ENCODE data around the gene PDE6G. TPM values are rescaled to one million over a fixed set of nuclear protein-coding genes. Genes with fewer than 3 reads are reported as not detected.

The PDE6G gene
- 1 to 10 TPM in 1 of 2 donors, under 1 TPM in 1; 0.25 to 1.2 TPM for total RNA-seq
- 1 to 10 TPM; 1.3 to 1.9 TPM for polyA plus RNA-seq

- 92% methylated on average over 15 of the region's 15 CpGs for WGBS
- H3K9me3 ChIP-seq (ENCODE audit: control insufficient read depth in 4 of 4, low read length in 3 of 4) = no peaks in the 10 kb centered on the region
- no peak within 1 kb of the TSS for H3K27ac ChIP-seq (ENCODE audit: low read depth in 1 of 2, low read length in 2 of 2)
- peaks cover 0 to 3% (median 0%) of the 10 kb centered on the region in 4 donors for H3K4me1 ChIP-seq (ENCODE audit: control insufficient read depth in 4 of 4, insufficient read depth in 4 of 4, low read length in 3 of 4)
- H3K36me3 ChIP-seq (ENCODE audit: control insufficient read depth in 4 of 4, insufficient read depth in 3 of 4, low read depth in 1 of 4, low read length in 3 of 4) = no peaks in the 10 kb centered on the region
- H3K9ac ChIP-seq (ENCODE audit: low read depth in 1 of 2, low read length in 2 of 2) = no peak within 1 kb of the TSS
- no peak within 1 kb of the TSS for H3K4me3 ChIP-seq (ENCODE audit: low read depth in 1 of 3, low read length in 3 of 3)
- no peaks in the 10 kb centered on the region for H3K27me3 ChIP-seq (ENCODE audit: control insufficient read depth in 4 of 4, insufficient read depth in 4 of 4, low read length in 3 of 4)
- DNase-seq (ENCODE audit: low spot score) = no peak
- TF ChIP-seq YY1 (IDR thresholded peaks at IDR 0.05) = no peak
- TF ChIP-seq SP1 (IDR thresholded peaks at IDR 0.05) = no peak
- no peak for TF ChIP-seq CTCF (IDR thresholded peaks at IDR 0.05; ENCODE audit: low read depth, low read length, missing input control)
- TF ChIP-seq HNF4G (IDR thresholded peaks at IDR 0.05) = no peak
- no peak for TF ChIP-seq EGR1 (IDR thresholded peaks at IDR 0.05; ENCODE audit: low read depth in 2 of 2)
- TF ChIP-seq HNF4A (conservative IDR thresholded peaks at IDR 0.05) = no peak
- TF ChIP-seq FOXA1 (IDR thresholded peaks at IDR 0.05) = no peak
- TF ChIP-seq NR2F2 (IDR thresholded peaks at IDR 0.05) = no peak
- no peak for TF ChIP-seq GABPA (IDR thresholded peaks at IDR 0.05 in 1 of 2, conservative IDR thresholded peaks at IDR 0.05 in 1 of 2)
- no peak for TF ChIP-seq JUND (IDR thresholded peaks at IDR 0.05)
- TF ChIP-seq MAX (IDR thresholded peaks at IDR 0.05) = no peak
- no peak for TF ChIP-seq TAF1 (conservative IDR thresholded peaks at IDR 0.05)
- TF ChIP-seq FOXA2 (IDR thresholded peaks at IDR 0.05) = no peak
- no peak for TF ChIP-seq ATF3 (IDR thresholded peaks at IDR 0.05)
These were observed at the start of gene PDE6G for GRCh38 chr17:81656118-81656743. TSS of gene PDE6G (minus strand) at chr17:81656542. CDS start at chr17:81653305, 3,237 bp downstream.

GRCh38 chr17:81705518-81706231 is 49.3 kb upstream of the PDE6G start:
- Histone ChIP-seq H3K27ac (ENCODE audit: low read depth in 1 of 2, low read length in 2 of 2) (no peak overlapping the region), H3K4me1 (ENCODE audit: control insufficient read depth in 4 of 4, insufficient read depth in 4 of 4, low read length in 3 of 4) (peaks cover 14 to 50% (median 36%) of the 10 kb centered on the region in 4 donors), H3K36me3 (ENCODE audit: control insufficient read depth in 4 of 4, insufficient read depth in 3 of 4, low read depth in 1 of 4, low read length in 3 of 4) (peaks cover 9 to 35% (median 12%) of the 10 kb centered on the region in 4 donors), H3K4me3 (ENCODE audit: low read depth in 1 of 3, low read length in 3 of 3) (no peak overlapping the region), H3K9ac (ENCODE audit: low read depth in 1 of 2, low read length in 2 of 2) (no peak overlapping the region), H3K27me3 (ENCODE audit: control insufficient read depth in 4 of 4, insufficient read depth in 4 of 4, low read length in 3 of 4) (no peaks in the 10 kb centered on the region), H3K9me3 (ENCODE audit: control insufficient read depth in 4 of 4, low read length in 3 of 4) (no peaks in the 10 kb centered on the region)
- WGBS = 93% methylated on average over 30 of the region's 30 CpGs
- TF ChIP-seq GABPA (IDR thresholded peaks at IDR 0.05 in 1 of 2, conservative IDR thresholded peaks at IDR 0.05 in 1 of 2) = no peak
- TF ChIP-seq HNF4A (conservative IDR thresholded peaks at IDR 0.05) = no peak
- TF ChIP-seq ATF3 (IDR thresholded peaks at IDR 0.05) = no peak
- TF ChIP-seq TAF1 (conservative IDR thresholded peaks at IDR 0.05) = no peak
- no peak for TF ChIP-seq HNF4G (IDR thresholded peaks at IDR 0.05)
- TF ChIP-seq FOXA1 (IDR thresholded peaks at IDR 0.05) = no peak
- TF ChIP-seq EGR1 (IDR thresholded peaks at IDR 0.05; ENCODE audit: low read depth in 2 of 2) = no peak
- TF ChIP-seq FOXA2 (IDR thresholded peaks at IDR 0.05) = no peak
- no peak for TF ChIP-seq MAX (IDR thresholded peaks at IDR 0.05)
- TF ChIP-seq YY1 (IDR thresholded peaks at IDR 0.05) = no peak
- no peak for TF ChIP-seq JUND (IDR thresholded peaks at IDR 0.05)
- TF ChIP-seq RAD21 (IDR thresholded peaks at IDR 0.05) = no peak
- no peak for TF ChIP-seq CTCF (IDR thresholded peaks at IDR 0.05; ENCODE audit: low read depth, low read length, missing input control)
- no peak for TF ChIP-seq RXRA (IDR thresholded peaks at IDR 0.05)
- TF ChIP-seq SP1 (IDR thresholded peaks at IDR 0.05) = no peak
- TF ChIP-seq ZBTB33 (IDR thresholded peaks at IDR 0.05) = no peak
- TF ChIP-seq NR2F2 (IDR thresholded peaks at IDR 0.05) = no peak
- no peak for TF ChIP-seq REST (IDR thresholded peaks at IDR 0.05)
- DNase-seq (ENCODE audit: low spot score) = no peak
